Prostate gland (tissue), 2 donors: Measurements from ENCODE around the gene CPSF4L.

ENCODE experiments used
- CTCF ChIP-seq, 4 experiments: fragments of 200-600 bp in 2 of 4; fragments of 450-650 bp in 2 of 4; sonication (generic) in 2 of 4; IDR thresholded peaks; 1 replicate in 3 of 4; 2 replicates in 1 of 4; pipeline ENCODE4 v1.5.1; 2016 to 2019; ENCODE audit warnings: antibody characterized with exemption in 4 of 4, mild to moderate bottlenecking in 2 of 4, moderate library complexity in 2 of 4
- POLR2A ChIP-seq: fragments of 450-650 bp; IDR thresholded peaks from one replicate; pipeline ENCODE4 v1.6.1; 2016; ENCODE audit warnings: antibody characterized with exemption, mild to moderate bottlenecking

DNA sequence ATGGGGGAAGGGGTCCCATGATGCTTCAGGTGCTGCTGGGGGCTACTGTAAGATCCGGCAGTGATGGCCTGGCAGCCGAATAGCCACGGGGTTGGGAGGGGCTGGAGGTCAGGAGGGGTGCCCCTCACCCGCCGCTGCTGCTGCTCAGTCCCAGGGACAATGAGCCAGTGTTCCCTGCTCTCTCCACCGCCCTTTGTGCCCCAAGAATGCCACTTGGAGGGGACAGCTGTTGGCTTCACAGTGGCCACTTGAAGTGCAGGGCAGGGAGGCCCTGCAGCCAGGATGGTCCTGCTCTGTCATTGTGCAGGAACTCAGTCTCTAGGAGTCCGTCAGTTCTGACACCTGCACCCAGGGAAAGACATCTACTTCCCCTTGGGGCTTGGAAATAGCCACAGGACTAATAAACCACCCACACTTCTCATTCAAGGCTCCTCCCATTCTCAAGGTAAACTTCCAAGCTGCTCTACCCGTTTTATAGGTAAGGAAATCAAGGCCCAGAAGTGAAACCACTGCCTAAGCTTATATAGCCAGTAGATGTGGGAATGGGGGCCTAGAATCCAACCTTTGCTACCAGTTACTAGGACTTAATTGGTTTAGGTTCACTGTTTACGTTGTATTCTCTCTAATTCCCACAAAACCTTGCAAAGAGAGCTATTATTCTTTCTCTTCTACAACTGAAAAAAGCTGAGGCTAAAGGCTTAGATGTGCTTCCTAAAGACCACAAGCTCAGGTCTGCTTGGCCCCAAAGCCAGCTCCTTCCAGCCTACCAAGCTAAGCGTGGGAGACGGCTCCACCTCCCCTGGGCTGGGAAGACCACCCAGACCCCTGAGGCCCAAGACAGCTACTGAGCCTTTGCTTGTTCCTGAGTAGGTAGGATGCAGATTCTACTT is 6.2 kb upstream of the CPSF4L start:
- TF ChIP-seq POLR2A (no peak), CTCF (IDR thresholded peaks at IDR 0.05) (no peak)
